Stimulated activated CD8-positive, alpha-beta memory T cell treated with anti-CD3 and anti-CD28 coated beads, Interleukin-12 subunit alpha, Interleukin-12 subunit beta, amount 100 ng/mL, for 4 hours (primary cell): ENCODE measurements around the gene NDUFV3.
A peak's percentile ranks its signal among the peaks of the same experiment; 100 is the strongest.
"Not testable (repeated sequence)": the region's sequence is repeated elsewhere in the genome, so short reads cannot be mapped to it uniquely, and the experiment has no call there.

Source experiments
- DNase-seq: peaks from one replicate; pipeline ENCODE4 v3.0.0-alpha.2; 2020; ENCODE audit warnings: low read depth

The NDUFV3 gene

DNA sequence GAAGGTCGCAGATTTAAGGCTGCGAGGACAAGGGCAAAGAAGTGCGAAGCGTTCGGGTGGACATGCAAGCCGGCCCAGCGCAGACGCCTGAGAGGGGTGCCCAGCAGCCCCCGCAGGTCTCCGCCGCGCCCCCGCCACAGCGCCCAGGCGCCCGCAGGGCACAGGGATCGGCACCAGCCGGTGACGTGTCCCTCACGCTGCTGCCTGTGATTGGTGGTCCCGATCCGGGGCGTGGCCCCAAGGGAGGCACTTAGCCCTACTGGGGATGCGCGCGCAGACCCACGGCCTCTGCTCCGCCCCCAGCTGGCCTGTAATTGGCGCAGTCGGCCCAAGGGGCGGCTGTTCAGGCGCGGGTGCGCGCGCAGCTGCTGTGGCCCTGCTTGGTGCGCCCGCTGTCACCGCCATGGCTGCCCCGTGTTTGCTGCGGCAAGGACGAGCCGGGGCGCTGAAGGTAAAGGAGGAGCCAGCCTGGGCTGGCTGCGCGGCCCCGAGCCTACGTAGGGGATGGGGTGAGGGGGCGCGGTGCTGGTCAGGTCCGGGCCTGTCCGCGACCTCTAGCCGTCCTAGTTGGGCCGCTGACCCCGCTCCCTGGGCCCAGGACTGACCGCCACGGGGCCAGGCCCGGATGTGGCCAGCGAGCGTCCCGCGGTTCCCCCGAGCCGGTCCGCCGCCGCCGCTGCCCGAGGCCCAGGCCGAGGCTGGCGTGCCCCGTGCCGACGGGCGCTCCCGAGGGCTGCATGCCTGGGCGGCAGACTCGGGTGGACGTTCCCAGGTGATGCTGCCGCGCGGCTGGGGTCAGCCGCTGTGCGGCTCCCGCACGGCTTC is at the start of gene NDUFV3:
TSS of gene NDUFV3 (plus strand) at position 379 of the 825 bp plus-strand sequence. CDS start at position 404, 25 bp downstream.
- DNase-seq, result peak; percentile 100

DNA sequence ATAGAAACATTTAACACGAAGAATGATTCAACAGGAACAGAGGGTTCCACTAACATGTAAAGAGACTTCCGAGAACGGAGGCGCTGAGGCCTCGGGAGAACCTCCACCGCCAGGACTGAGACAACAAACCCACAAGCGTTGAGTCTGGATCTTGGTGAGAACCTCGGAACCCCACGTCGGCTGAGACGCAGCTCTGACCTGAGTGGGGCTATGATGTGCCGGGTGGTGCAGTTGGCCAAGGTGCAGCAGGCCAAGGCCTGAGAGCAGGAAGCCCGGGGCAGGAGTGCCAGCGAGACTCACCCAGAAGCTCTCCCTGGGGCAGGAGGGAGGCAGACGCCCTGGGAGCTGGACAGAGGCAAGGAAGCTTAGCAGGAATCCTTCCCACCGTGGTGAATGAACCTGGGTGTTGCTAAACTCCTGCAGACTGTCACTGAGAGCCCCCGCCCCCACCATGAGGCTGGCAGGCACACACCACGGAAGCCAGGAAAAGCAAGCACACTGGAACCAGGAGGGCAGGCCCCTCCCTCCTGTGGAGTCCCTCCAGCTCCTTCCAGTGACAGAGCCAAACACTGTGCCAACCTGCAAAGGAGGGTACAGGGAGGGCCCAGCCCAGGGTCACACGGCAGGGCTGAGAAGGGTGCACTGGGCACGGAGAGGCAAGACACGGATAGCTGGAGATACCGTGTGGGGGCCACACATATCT is 48.5 kb upstream of the NDUFV3 start:
- no peak for DNase-seq

DNA sequence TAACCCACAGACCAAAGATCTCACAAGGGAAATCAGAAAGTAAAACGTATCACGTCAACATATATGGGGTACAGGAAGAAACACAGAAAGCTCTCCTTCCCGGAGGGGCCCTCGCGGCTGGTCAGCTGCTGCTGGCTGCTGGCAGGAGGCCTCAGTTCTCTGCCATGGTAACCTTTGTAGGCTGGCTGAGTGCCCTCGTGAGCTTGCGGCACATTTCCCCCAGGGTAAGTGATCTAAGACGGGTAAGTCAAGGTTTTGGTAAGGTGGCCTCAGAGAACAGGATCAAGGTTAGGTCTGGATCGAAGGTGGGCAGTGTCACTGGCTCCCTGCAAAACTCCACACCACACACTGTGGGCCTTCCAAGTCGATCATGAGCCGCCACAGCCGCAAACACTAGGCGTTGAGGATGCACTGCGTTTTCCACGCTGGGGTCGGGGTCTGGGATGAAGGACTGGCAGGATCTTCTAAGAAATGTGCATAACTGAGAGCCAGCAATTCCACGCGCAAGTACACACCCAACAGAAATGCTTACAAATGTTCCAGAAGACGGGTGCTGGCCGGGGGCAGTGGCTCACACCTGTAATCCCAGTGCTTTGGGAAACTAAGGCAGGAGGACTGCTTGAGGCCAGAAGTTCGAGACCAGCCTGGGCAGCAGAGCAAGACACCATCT is 47.7 kb upstream of the NDUFV3 start:
- DNase-seq, result no peak

DNA sequence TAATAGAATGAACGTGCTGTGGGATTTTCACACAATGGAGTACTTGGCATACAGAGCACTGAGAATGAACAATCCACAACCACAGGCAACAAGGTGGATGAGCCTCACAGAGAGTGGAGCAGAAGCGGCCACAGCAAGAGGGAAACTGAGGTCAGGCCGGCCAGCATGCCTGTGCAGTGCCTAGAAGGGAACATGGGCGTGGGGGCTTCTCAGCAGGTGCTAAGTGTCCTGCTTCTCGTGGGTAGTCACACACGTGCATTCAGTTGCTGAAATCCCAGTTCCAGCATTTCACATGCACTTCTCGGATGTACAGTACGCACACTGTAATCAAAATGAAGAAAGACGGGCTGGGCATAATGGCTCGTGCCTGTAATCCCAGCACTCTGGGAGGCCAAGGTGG is 46.9 kb upstream of the NDUFV3 start:
- no peak for DNase-seq

DNA sequence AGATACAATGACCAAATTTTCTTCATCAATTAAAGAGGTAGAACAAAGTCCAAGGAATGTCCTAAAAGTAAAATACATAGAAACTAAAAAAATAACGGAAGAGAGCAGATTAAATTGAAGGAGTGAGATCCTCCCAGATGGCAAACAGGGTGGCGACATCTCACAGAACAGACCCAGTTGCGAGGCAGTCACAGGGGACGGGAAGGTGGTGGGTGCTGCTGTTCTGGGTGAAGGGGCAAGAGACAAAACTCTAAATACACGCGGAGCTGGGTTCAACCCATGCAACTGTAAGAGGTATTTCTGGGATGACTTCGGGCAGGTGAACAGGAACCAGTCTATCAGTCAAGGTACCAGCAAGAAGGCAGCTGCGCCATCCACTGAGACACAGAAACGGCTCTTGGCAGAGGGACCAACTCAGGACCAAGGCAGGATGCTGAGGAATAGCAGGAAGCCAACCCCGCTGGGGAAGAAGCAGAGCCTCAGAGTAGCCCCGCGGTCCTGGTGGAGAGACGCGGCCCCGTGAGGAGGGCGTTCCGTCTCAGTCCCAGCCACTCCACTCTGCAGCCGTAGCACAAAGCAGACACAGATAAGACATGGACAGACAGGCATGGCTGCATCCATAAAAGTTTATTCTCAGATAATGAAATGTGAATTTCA is 45.9 kb upstream of the NDUFV3 start:
- no peak for DNase-seq

DNA sequence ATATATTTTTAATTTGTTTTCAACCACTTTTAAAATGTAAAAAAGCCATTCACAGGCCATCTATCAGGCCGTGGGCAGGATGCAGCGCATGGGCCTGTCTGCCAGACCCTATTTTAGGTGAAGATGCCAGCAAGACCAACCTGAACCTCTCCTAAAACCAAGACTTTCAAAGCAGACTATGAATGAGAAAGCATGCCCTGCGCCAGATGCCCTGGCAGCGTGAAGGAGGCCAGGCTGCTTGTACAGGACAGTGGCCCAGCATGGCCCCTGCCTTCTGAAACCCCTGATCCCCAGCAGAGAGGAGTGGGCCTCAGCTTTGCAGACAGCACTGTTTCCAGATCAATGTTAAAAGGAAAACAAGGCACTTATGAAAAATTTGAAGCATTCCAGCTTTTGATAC is 45.4 kb upstream of the NDUFV3 start:
- DNase-seq, result no peak

DNA sequence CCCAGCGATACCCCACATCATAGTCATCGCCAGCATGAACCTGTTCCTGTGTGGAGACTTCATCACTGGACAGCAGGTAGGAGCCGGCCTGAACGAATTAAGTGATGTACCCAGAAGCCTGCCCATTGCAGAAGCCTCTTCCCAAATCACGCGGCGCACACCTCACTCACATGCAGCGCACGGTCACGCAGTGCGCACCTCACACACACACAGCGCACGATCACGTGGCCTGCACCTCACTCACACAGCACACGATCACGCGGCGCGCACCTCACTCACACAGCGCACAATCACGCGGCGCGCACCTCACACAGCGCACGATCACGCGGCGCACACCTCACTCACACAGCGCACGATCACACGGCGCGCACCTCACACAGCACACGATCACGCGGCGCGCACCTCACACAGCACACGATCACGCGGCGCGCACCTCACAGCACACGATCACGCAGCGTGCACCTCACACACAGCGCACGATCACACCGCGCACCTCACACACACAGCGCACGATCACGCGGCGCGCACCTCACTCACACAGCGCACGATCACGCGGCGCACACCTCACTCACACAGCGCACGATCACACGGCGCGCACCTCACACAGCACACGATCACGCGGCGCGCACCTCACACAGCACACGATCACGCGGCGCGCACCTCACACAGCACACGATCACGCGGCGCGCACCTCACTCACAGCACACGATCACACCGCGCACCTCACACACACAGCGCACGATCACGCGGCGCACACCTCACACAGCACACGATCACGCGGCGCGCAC is 44.8 kb upstream of the NDUFV3 start:
- DNase-seq, result not testable (repeated sequence)

DNA sequence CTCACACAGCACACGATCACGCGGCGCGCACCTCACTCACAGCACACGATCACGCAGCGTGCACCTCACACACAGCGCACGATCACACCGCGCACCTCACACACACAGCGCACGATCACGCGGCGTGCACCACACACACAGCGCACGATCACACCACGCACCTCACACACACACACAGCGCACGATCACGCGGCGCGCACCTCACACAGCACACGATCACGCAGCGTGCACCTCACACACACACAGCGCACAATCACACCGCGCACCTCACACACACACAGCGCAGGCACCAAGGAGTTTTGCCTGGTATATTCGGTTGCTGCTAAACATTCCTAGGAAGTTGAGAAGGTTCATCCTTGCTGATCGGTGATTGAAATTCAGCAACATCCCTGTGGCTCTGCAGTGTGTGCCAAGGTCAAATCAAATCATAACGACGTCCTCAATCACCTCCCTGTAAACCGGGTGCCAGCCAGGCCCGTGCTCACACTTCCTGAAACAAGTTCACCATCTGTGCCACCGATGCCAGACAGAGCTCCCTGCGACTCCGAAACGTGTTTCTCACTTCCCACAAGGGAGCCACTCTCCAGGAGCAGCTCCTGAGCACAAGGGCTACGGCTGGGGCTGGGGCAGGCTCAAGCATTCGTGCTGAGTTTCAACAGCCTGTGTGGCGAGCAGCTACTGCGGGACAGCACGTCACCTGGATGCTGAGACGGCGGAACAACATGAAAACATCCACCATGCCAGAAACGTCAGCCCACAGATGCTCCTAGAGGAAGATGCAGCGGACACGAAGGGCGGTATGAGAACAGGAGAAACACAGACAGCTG is 44.0 kb upstream of the NDUFV3 start:
- no peak for DNase-seq

DNA sequence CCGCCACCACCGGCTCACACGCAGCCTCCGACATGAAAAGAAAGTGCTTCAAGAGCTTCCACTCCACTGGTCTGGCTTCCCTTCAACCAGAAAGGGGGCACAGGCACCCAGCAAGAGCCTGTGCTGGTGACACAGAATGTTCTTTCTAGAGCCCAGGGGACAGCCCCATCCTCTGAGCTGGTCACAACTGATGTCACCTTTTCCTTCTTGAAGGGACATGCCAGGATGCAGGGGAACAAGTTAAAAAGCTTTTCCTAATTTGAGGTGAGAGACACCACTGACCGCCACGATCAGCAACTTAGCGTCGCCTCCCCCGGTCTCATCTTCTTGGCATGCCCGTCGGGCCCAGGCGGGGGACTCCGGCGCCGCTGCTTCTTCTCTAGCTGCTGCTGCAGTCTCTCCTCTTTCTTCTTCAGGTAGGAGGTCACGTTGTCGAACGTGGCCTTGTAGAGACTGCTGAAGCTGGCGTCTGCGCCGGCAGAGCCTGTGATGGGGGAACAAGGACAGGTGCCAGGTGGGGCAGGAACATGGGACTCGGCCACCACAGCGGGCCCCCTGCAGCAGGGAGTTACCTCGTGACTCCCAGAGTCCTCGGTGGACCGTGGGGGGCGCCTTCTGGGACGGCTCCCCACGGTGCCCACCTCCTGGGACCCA is 43.2 kb upstream of the NDUFV3 start:
- DNase-seq, result no peak

DNA sequence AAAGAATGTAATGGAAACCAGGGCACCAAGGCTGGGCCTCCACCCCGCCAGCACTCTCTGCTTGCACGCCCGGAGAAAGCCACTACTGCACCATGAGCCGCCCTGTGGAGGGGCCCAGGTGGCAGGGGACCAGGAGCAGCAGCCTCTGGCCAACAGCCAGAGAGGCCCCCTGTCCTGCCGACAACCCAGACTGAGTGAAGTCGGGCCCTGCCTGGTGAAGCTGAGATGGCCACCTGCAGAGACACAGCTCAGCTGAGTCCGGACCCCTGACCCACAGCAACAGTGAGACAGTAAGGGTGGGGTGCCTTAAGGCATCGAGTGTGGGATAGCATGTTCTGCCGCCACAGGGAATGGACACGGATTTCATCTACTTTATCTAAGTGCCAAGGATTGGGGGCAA is 42.6 kb upstream of the NDUFV3 start:
- DNase-seq, result no peak

DNA sequence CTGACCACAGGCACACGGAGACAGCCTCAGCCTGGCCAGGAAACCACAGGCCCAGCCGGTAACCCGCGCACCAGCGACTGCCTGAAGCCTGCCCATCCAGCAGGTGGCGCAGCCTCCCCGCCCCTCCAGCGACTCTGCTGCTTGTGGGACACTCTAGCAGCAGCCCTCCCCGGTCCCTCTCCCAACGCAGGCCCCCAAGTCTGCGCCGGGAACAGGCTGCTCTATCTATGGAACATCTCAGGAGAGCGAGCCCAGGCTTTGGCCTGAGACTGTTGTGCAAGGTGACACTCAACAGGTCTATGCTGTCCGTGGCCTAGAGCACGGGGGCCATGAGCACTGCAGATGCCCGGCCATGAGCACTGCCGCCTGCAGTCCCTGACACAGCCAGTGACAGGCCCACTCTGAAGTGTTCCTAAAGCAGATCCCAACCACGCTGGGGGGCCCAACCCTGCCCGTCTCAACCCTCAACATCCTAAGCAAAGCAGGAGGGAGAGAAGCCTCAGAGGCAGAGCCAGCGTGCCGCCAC is 42.2 kb upstream of the NDUFV3 start:
- DNase-seq, result no peak

DNA sequence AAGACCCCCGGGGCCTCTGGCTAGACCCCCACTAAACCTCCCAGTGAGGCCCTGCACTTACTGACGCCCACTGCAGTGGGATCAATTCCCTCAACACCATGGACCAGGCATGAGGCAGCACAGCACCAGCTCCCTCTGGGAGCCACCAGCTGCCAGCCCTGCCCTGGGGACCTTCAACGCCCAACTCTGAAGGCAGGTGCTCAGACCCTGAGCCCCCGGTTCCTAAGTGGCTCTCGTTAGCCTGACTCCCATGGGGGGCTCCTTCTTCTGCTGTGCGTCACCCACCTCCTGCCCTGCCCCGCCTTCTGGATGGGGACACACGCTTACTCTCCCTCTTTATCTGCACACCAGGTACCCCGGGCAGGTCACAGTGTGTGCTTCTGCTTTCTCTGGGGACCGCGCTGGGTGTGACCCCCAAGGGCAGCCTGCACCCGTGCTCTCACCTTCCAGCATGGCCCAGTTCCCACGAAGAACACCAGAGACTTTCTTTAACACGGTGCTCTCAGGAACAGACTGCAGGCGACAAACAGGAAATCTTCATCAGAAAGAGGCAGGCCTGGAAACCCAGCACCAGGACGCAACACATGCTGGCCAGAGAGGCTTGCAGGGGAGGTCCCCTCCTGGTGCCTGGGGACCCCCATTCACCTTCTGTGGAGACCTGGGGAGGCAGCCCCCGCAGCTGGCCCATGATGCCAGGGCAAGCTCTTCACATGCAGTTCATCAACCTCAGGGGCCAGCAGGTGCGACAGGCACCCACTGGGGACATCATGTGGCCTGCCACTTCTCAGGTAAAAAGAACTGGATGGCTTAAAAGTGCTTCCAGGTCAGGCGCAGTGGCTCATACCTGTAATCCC is 41.1 kb upstream of the NDUFV3 start:
- no peak for DNase-seq

DNA sequence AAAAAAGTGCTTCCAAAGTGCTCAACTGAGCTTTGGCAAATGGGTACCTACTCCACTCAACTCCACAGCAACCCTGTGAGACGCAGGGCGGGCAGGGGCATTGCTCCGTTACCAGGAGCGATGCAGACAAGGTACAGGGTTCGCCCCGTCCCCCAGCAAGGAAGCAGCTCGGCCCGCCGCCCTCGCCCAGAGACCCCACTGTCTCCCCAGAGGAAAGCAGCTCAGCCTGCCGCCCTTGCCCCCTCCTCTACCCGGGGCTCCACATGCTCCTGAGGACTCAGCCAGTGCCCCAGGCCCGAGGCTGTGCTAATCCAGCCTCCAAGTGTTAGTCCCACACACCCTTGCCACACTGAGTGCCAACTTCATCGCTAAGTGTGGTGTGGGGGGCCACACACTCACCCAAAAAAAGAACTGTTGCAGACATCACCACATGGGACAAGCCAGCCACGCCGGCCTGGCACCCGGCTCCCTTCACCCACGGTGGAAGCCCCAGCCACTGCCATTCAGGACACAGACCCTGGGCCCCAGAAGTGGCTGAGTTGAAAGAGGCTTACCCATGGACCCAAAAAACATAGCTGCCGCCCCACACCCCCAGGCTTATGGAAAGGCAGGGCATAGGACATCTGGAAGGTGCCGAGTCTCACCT is 40.1 kb upstream of the NDUFV3 start:
- DNase-seq, result no peak

DNA sequence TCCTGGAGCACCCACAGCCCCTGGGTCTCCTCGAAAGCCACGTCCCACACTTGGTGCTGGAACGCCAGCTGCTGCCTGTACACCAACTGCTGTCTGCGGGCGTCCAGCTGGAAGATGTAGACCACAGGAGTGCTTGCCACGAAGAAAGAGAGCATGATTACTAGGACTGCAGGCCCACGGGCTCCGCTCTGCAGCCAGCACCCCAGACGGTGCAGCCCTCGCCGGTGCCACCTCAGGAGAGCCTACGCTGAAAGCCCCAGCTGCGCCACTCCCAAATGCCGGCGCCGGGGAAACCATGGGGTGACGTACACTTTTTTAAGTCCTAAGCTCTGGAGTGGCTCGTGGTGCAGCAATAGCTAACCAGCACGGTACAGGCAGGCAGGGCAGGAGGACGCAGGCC is 39.5 kb upstream of the NDUFV3 start:
- no peak for DNase-seq

DNA sequence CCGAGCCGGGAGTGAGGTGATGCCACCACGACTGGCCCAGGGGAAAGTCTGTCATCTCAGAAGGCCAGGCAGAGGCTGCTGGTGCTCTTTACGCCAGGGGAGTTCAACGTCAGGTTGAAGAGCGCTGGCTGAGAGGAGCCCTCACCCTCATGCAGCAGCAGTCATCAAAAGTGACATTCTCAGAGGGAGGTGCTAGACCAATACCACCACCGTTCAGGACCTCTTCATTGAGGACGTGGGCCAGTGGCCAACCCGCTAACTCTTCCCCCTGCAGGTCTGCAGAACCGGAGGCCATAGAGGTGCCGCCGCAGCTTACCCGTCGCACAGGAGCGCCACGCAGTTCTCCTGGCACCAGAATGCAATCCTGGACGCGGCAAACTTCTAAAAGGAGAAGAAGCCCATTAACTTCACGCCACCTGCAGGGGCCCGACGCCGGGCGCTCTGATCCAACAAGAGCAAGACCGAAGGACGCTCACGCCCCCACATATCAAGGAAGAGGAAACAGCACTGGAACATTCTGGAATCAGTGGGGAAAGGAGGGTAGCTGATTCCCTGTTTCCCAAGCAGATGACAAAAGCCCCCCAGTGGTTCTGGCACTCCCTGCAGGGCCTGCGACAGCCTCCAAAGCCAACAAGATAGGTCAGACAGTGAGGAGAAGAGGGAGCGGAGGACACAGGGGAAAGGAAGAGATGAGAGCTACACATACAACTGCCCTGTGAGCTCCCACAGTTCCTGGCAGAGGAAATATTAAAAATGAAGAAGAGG is 38.7 kb upstream of the NDUFV3 start:
- DNase-seq, result no peak

DNA sequence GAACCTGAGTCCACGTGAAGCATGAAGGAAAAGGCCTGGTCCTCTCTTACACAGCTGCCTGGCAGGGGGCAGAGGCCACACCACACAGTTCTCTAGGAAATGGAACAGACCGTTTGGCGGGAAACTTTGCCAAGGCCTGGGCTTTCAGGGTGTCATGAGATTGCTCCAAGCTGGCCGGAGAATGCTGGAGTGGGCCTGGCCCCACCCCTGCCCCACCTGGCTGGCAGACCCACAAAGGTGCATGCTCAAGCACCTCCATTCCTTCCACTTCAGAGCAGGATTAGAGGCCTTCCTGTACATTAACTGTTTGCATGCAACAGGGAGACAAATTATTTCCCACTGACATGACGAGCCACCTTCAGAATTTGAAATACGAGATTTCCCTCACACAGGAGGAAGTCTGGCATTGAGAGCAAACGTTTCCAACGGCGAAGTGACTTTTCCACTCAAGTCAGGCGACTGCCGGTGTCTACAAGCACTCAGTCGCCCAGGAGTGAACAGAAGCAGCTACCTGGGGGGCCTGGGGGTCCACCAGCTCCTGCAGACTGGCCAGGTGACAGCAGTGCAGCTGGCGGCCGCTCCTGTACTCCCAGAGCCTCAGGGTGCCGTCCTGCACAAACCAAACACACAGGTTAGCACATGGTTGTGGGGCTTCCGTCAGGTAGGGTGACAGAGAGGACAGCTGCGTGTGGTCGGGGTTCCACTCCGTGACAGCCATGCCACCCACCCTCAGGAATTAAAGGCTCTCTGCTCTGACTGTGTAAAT is 37.8 kb upstream of the NDUFV3 start:
- no peak for DNase-seq

DNA sequence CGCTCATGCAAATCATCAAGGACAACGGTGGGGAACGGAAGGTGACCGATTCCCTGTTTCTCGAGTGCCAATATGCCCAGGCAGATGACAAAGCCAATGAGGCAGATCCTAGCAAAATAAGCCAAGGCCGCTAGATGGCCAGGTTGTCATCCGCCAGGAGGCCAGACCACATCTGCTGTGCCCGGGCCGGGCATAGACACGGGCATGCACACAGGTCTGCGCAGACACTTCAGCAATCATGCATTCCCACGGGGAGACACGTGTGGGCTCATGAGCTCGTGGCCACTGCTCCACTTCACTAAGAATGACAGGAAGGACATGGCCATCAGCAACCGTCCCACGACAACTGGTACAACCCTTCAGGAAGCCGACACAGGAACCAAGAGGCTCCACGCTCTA is 37.2 kb upstream of the NDUFV3 start:
- DNase-seq, result no peak
